ENCODE results near the gene DLEC1.

The DLEC1 gene

GRCh38 chr3:38088126-38089078 is 49.4 kb downstream of the DLEC1 start:
- Histone ChIP-seq H3K18ac (ENCODE audit: low read length) (no peak overlapping the region), H3K9me3 (replicated peaks in 1 of 2; ENCODE audit: control insufficient read depth in 2 of 2, insufficient read depth in 1 of 2, low read depth in 1 of 2, low read length in 2 of 2) (peaks cover 5 to 6% of the 10 kb centered on the region in 2 donors), H4K91ac (ENCODE audit: low read depth, low read length, poor library complexity) (no peak overlapping the region), H3K14ac (ENCODE audit: low read length) (no peak overlapping the region), H3K79me1 (ENCODE audit: low read depth, low read length) (no peaks in the 10 kb centered on the region), H3K27ac (replicated peaks; ENCODE audit: low read length) (no peak overlapping the region), H2BK12ac (ENCODE audit: low read length) (no peak overlapping the region), H3K9ac (ENCODE audit: low read depth, low read length, poor library complexity) (peak overlapping the region; percentile 14), H3K36me3 (replicated peaks in 1 of 2; ENCODE audit: control insufficient read depth in 2 of 2, insufficient read depth in 2 of 2, low read length in 2 of 2) (no peaks in the 10 kb centered on the region), H3K23ac (ENCODE audit: low read depth, low read length, poor library complexity) (no peak overlapping the region), H3K4me3 (ENCODE audit: low read length in 2 of 2) (no peak overlapping the region), H2BK5ac (ENCODE audit: low read length) (no peak overlapping the region), H4K8ac (ENCODE audit: low read depth, low read length) (no peak overlapping the region), H3K4me2 (ENCODE audit: insufficient read depth, low read length, poor library complexity, severe bottlenecking) (no peak overlapping the region), H3K27me3 (ENCODE audit: control insufficient read depth in 3 of 3, insufficient read depth in 3 of 3, low read depth in 1 of 3, low read length in 3 of 3) (peaks cover 0 to 7% (median 0%) of the 10 kb centered on the region in 3 experiments), H2AK5ac (ENCODE audit: low read depth, low read length) (no peak overlapping the region), H2BK15ac (ENCODE audit: low read length) (peak overlapping the region; percentile 65), H2AFZ (ENCODE audit: low read length) (no peak overlapping the region), H2BK120ac (ENCODE audit: low read depth, low read length) (no peak overlapping the region), H3K4me1 (ENCODE audit: control insufficient read depth in 2 of 2, insufficient read depth in 1 of 2, low read depth in 1 of 2, low read length in 2 of 2) (no peaks in the 10 kb centered on the region), H3K4ac (ENCODE audit: low read length) (peak overlapping the region; percentile 15)
- WGBS, 2 donors (ENCODE audit: extremely low coverage in 2 of 2, insufficient read length in 2 of 2, insufficient replicate concordance in 1 of 2): no CpG with 5 or more reads among the region's 11 CpGs
- no peak for DNase-seq (ENCODE audit: low spot score)

GRCh38 chr3:38089163-38089562 is 50.2 kb downstream of the DLEC1 start:
- Histone ChIP-seq H3K14ac (ENCODE audit: low read length) (no peak overlapping the region), H4K8ac (ENCODE audit: low read depth, low read length) (no peak overlapping the region), H3K9me3 (replicated peaks in 1 of 2; ENCODE audit: control insufficient read depth in 2 of 2, insufficient read depth in 1 of 2, low read depth in 1 of 2, low read length in 2 of 2) (peaks cover 1 to 3% of the 10 kb centered on the region in 2 donors), H2BK5ac (ENCODE audit: low read length) (no peak overlapping the region), H3K9ac (ENCODE audit: low read depth, low read length, poor library complexity) (no peak overlapping the region), H2AK5ac (ENCODE audit: low read depth, low read length) (no peak overlapping the region), H3K23ac (ENCODE audit: low read depth, low read length, poor library complexity) (no peak overlapping the region), H2BK120ac (ENCODE audit: low read depth, low read length) (no peak overlapping the region), H3K4me2 (ENCODE audit: insufficient read depth, low read length, poor library complexity, severe bottlenecking) (no peak overlapping the region), H3K4me3 (ENCODE audit: low read length in 2 of 2) (no peak overlapping the region), H3K18ac (ENCODE audit: low read length) (no peak overlapping the region), H3K4me1 (ENCODE audit: control insufficient read depth in 2 of 2, insufficient read depth in 1 of 2, low read depth in 1 of 2, low read length in 2 of 2) (no peaks in the 10 kb centered on the region), H4K91ac (ENCODE audit: low read depth, low read length, poor library complexity) (no peak overlapping the region), H3K27ac (replicated peaks; ENCODE audit: low read length) (no peak overlapping the region), H3K4ac (ENCODE audit: low read length) (peak overlapping the region; percentile 15), H2AFZ (ENCODE audit: low read length) (no peak overlapping the region), H3K79me1 (ENCODE audit: low read depth, low read length) (no peaks in the 10 kb centered on the region), H3K27me3 (ENCODE audit: control insufficient read depth in 3 of 3, insufficient read depth in 3 of 3, low read depth in 1 of 3, low read length in 3 of 3) (peaks cover 0 to 7% (median 0%) of the 10 kb centered on the region in 3 experiments), H2BK15ac (ENCODE audit: low read length) (peak overlapping the region; percentile 65), H2BK12ac (ENCODE audit: low read length) (no peak overlapping the region), H3K36me3 (replicated peaks in 1 of 2; ENCODE audit: control insufficient read depth in 2 of 2, insufficient read depth in 2 of 2, low read length in 2 of 2) (no peaks in the 10 kb centered on the region)
- DNase-seq (ENCODE audit: low spot score): no peak
- no CpG with 5 or more reads among the region's 2 CpGs for WGBS, 2 donors (ENCODE audit: extremely low coverage in 2 of 2, insufficient read length in 2 of 2, insufficient replicate concordance in 1 of 2)

GRCh38 chr3:38090453-38090852 is 51.4 kb downstream of the DLEC1 start:
- H3K23ac ChIP-seq (ENCODE audit: low read depth, low read length, poor library complexity): no peak overlapping the region
- H3K27ac ChIP-seq (replicated peaks; ENCODE audit: low read length): no peak overlapping the region
- no peak overlapping the region for H4K8ac ChIP-seq (ENCODE audit: low read depth, low read length)
- no peak overlapping the region for H3K4me3 ChIP-seq (ENCODE audit: low read length in 2 of 2)
- H2BK12ac ChIP-seq (ENCODE audit: low read length): no peak overlapping the region
- H3K9ac ChIP-seq (ENCODE audit: low read depth, low read length, poor library complexity): no peak overlapping the region
- no peaks in the 10 kb centered on the region for H3K4me1 ChIP-seq (ENCODE audit: control insufficient read depth in 2 of 2, insufficient read depth in 1 of 2, low read depth in 1 of 2, low read length in 2 of 2)
- H3K18ac ChIP-seq (ENCODE audit: low read length): no peak overlapping the region
- H3K36me3 ChIP-seq (replicated peaks in 1 of 2; ENCODE audit: control insufficient read depth in 2 of 2, insufficient read depth in 2 of 2, low read length in 2 of 2): no peaks in the 10 kb centered on the region
- no peak overlapping the region for H2AK5ac ChIP-seq (ENCODE audit: low read depth, low read length)
- WGBS, 2 donors (ENCODE audit: extremely low coverage in 2 of 2, insufficient read length in 2 of 2, insufficient replicate concordance in 1 of 2): no CpG with 5 or more reads among the region's 3 CpGs
- H3K4me2 ChIP-seq (ENCODE audit: insufficient read depth, low read length, poor library complexity, severe bottlenecking): no peak overlapping the region
- no peak overlapping the region for H2BK15ac ChIP-seq (ENCODE audit: low read length)
- no peaks in the 10 kb centered on the region for H3K79me1 ChIP-seq (ENCODE audit: low read depth, low read length)
- no peak overlapping the region for H3K14ac ChIP-seq (ENCODE audit: low read length)
- H4K91ac ChIP-seq (ENCODE audit: low read depth, low read length, poor library complexity): no peak overlapping the region
- no peaks in the 10 kb centered on the region for H3K9me3 ChIP-seq (replicated peaks in 1 of 2; ENCODE audit: control insufficient read depth in 2 of 2, insufficient read depth in 1 of 2, low read depth in 1 of 2, low read length in 2 of 2)
- no peak overlapping the region for H3K4ac ChIP-seq (ENCODE audit: low read length)
- H2AFZ ChIP-seq (ENCODE audit: low read length): no peak overlapping the region
- H2BK5ac ChIP-seq (ENCODE audit: low read length): no peak overlapping the region
- H3K27me3 ChIP-seq (ENCODE audit: control insufficient read depth in 3 of 3, insufficient read depth in 3 of 3, low read depth in 1 of 3, low read length in 3 of 3): peaks cover 0 to 11% (median 0%) of the 10 kb centered on the region in 3 experiments
- no peak overlapping the region for H2BK120ac ChIP-seq (ENCODE audit: low read depth, low read length)
- DNase-seq (ENCODE audit: low spot score): no peak

- no peak overlapping the region for H2BK12ac ChIP-seq (ENCODE audit: low read length)
- DNase-seq (ENCODE audit: low spot score): no peak
- no peak overlapping the region for H2BK5ac ChIP-seq (ENCODE audit: low read length)
- no peaks in the 10 kb centered on the region for H3K9me3 ChIP-seq (replicated peaks in 1 of 2; ENCODE audit: control insufficient read depth in 2 of 2, insufficient read depth in 1 of 2, low read depth in 1 of 2, low read length in 2 of 2)
- H3K4me3 ChIP-seq (ENCODE audit: low read length in 2 of 2): no peak overlapping the region
- no peak overlapping the region for H3K23ac ChIP-seq (ENCODE audit: low read depth, low read length, poor library complexity)
- H3K27ac ChIP-seq (replicated peaks; ENCODE audit: low read length): no peak overlapping the region
- no peak overlapping the region for H3K14ac ChIP-seq (ENCODE audit: low read length)
- H4K91ac ChIP-seq (ENCODE audit: low read depth, low read length, poor library complexity): no peak overlapping the region
- no peaks in the 10 kb centered on the region for H3K79me1 ChIP-seq (ENCODE audit: low read depth, low read length)
- H2AK5ac ChIP-seq (ENCODE audit: low read depth, low read length): peak overlapping the region; percentile 61
- WGBS, 2 donors (ENCODE audit: extremely low coverage in 2 of 2, insufficient read length in 2 of 2, insufficient replicate concordance in 1 of 2): no CpG with 5 or more reads among the region's 3 CpGs
- H3K4ac ChIP-seq (ENCODE audit: low read length): no peak overlapping the region
- H2BK120ac ChIP-seq (ENCODE audit: low read depth, low read length): no peak overlapping the region
- no peak overlapping the region for H3K9ac ChIP-seq (ENCODE audit: low read depth, low read length, poor library complexity)
- no peak overlapping the region for H4K8ac ChIP-seq (ENCODE audit: low read depth, low read length)
- peaks cover 13 to 14% of the 10 kb centered on the region in 2 donors for H3K4me1 ChIP-seq (ENCODE audit: control insufficient read depth in 2 of 2, insufficient read depth in 1 of 2, low read depth in 1 of 2, low read length in 2 of 2)
- peaks cover 0 to 11% (median 0%) of the 10 kb centered on the region in 3 experiments for H3K27me3 ChIP-seq (ENCODE audit: control insufficient read depth in 3 of 3, insufficient read depth in 3 of 3, low read depth in 1 of 3, low read length in 3 of 3)
- H3K18ac ChIP-seq (ENCODE audit: low read length): peak overlapping the region; percentile 13
- no peak overlapping the region for H2AFZ ChIP-seq (ENCODE audit: low read length)
- no peak overlapping the region for H2BK15ac ChIP-seq (ENCODE audit: low read length)
- no peaks in the 10 kb centered on the region for H3K36me3 ChIP-seq (replicated peaks in 1 of 2; ENCODE audit: control insufficient read depth in 2 of 2, insufficient read depth in 2 of 2, low read length in 2 of 2)
- no peak overlapping the region for H3K4me2 ChIP-seq (ENCODE audit: insufficient read depth, low read length, poor library complexity, severe bottlenecking)
Observed at GRCh38 chr3:38094999-38095398, 56.0 kb downstream of the DLEC1 start.

Data from neuronal stem cell (in vitro differentiated cells).